ENCODE measurements around the gene SEC61A1.

Gene SEC61A1

GRCh38 chr3:128060473-128061381 lies 8.5 kb downstream of the SEC61A1 start:
- no peak for DNase-seq

GRCh38 chr3:128062033-128062745 lies 10.0 kb downstream of the SEC61A1 start:
- DNase-seq = no peak

GRCh38 chr3:128063865-128064264 lies 11.6 kb downstream of the SEC61A1 start:
- DNase-seq = no peak

- DNase-seq = no peak
Observed at GRCh38 chr3:128064962-128065361, 12.7 kb downstream of the SEC61A1 start.

- DNase-seq = no peak
Observed at GRCh38 chr3:128066114-128066513, 13.9 kb downstream of the SEC61A1 start.

- DNase-seq = no peak
Observed at GRCh38 chr3:128066676-128067075, 14.4 kb downstream of the SEC61A1 start.

- DNase-seq = no peak
Observed at GRCh38 chr3:128067489-128067888, 15.3 kb downstream of the SEC61A1 start.

GRCh38 chr3:128068156-128068620 lies 16.0 kb downstream of the SEC61A1 start:
- DNase-seq = peak; percentile 26 to 54

- no peak for DNase-seq
Observed at GRCh38 chr3:128069271-128069670, 17.0 kb downstream of the SEC61A1 start.

GRCh38 chr3:128070898-128071591 lies 18.8 kb downstream of the SEC61A1 start:
- no peak for DNase-seq

- DNase-seq = no peak
Observed at GRCh38 chr3:128071771-128072453, 19.7 kb downstream of the SEC61A1 start.

- DNase-seq = no peak
Observed at GRCh38 chr3:128072454-128073184, 20.4 kb downstream of the SEC61A1 start.

- no peak for DNase-seq
Observed at GRCh38 chr3:128073185-128073725, 21.0 kb downstream of the SEC61A1 start.

- no peak for DNase-seq
Observed at GRCh38 chr3:128073807-128074206, 21.6 kb downstream of the SEC61A1 start.

GRCh38 chr3:128074851-128075521 lies 22.7 kb downstream of the SEC61A1 start:
- no peak for DNase-seq

- peak; percentile 82 to 84 for DNase-seq
Observed at GRCh38 chr3:128075522-128076482, 23.6 kb downstream of the SEC61A1 start.

- peak in 1 of 2 donors; percentile 51 for DNase-seq
Observed at GRCh38 chr3:128076483-128077201, 24.4 kb downstream of the SEC61A1 start.

- no peak for DNase-seq
Observed at GRCh38 chr3:128077202-128077624, 25.0 kb downstream of the SEC61A1 start.

GRCh38 chr3:128077665-128078064 lies 25.4 kb downstream of the SEC61A1 start:
- DNase-seq = no peak

Data from CD4-positive, alpha-beta T cell treated with Interleukin-1 beta for 1 hour (primary cell).